ENCODE measurements around the gene CELA2B. TPM values are rescaled to one million over a fixed set of nuclear protein-coding genes. Genes with fewer than 3 reads are reported as not detected.
A peak's percentile ranks its signal among the peaks of the same experiment; 100 is the strongest.

The CELA2B gene
- total and polyA plus RNA-seq, 3 donors from 2014 or later = 2.7 to 3.7 (median 3.3) TPM

DNA sequence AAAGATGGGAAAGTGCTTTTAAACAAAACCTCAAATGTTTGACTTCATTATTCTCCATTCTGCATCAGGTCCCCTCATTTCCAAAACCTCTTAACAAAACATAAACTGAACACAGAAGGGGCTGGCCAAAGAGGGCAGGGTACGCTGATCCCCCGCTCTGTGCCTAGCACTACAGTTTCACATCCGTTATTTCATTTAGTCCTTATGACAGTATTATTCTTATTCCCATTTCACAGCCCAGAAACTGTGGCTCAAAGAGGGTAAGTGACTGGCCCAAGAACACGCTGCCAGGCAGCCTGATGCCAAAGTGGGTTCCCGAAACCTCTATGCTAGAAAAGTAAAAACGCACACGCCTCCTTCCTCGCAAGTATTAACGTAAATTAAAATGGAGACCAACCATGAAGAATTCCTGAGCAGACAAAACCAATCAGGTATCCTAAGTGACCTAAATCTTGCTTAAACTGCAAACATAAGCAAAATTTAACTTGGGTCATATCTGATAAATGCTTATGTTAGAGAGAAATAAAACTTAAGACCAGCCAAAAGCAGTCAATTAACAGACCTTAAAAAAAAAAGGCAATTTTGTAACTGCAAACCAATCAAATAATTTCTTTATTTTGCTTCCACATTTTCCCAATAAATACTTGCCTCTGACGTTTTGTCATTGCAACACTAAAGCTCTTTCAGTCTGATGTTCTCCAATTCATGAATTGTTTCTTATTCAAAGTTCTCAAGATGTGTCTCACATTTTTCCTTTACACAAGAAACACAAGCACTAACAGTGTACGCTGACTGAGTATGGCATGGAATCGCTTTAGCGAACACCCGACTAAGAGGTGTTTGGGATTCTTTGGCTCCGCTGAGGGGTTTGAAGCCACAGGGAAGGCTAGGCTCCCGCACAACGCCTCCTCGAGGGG is 47.5 kb downstream of the CELA2B start:
- Histone ChIP-seq H3K27ac (peak overlapping the region; percentile 98), H3K36me3 (ENCODE audit: low read depth, missing control alignments) (no peaks in the 10 kb centered on the region), H3K4me3 (peak overlapping the region; percentile 74 to 84), H3K4me1 (peaks cover 31% of the 10 kb centered on the region), H3K9me3 (no peaks in the 10 kb centered on the region), H3K27me3 (no peaks in the 10 kb centered on the region)
- TF ChIP-seq POLR2A (IDR thresholded peaks at IDR 0.05) = no peak
- TF ChIP-seq, protein P1, sequence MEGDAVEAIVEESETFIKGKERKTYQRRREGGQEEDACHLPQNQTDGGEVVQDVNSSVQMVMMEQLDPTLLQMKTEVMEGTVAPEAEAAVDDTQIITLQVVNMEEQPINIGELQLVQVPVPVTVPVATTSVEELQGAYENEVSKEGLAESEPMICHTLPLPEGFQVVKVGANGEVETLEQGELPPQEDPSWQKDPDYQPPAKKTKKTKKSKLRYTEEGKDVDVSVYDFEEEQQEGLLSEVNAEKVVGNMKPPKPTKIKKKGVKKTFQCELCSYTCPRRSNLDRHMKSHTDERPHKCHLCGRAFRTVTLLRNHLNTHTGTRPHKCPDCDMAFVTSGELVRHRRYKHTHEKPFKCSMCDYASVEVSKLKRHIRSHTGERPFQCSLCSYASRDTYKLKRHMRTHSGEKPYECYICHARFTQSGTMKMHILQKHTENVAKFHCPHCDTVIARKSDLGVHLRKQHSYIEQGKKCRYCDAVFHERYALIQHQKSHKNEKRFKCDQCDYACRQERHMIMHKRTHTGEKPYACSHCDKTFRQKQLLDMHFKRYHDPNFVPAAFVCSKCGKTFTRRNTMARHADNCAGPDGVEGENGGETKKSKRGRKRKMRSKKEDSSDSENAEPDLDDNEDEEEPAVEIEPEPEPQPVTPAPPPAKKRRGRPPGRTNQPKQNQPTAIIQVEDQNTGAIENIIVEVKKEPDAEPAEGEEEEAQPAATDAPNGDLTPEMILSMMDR (IDR thresholded peaks at IDR 0.05) = no peak
- 27 to 29% methylated on average over 18 of the region's 18 CpGs for WGBS, 2 donors
- intact Hi-C loops (cut with DNase I; ENCODE audit: low total_unique reads) = no loop called here
- no peak for DNase-seq

DNA sequence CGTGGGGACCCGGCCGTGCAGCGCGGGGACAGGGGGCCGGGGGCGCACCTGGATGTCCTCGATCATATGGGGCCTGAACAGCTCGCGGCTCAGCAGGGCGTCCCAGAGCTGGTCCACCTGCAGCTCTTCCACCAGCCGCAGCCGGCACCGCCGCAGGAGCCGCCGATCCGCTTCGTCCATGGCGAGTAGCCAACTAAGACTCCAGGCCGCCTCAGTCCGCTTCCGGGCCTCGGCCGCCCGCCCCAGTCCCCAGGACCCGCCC is 48.0 kb downstream of the CELA2B start, which contains the start of gene CASP9:
CASP9 (minus strand) TSS at position 195 of the 262 bp plus-strand sequence; CDS start at position 180, 15 bp downstream.
- Histone ChIP-seq H3K27ac (peak within 1 kb of the TSS; percentile 98), H3K4me3 (peak within 1 kb of the TSS; percentile 74 to 84), H3K4me1 (peaks cover 31% of the 10 kb centered on the region), H3K27me3 (no peaks in the 10 kb centered on the region), H3K9me3 (no peaks in the 10 kb centered on the region), H3K36me3 (ENCODE audit: low read depth, missing control alignments) (no peaks in the 10 kb centered on the region)
- DNase-seq = no peak
- intact Hi-C loops (cut with DNase I; ENCODE audit: low total_unique reads) = no loop called here
- TF ChIP-seq POLR2A (IDR thresholded peaks at IDR 0.05) = no peak
- TF ChIP-seq, protein P1 (IDR thresholded peaks at IDR 0.05) = no peak
- 1% methylated on average over 13 of the region's 27 CpGs; no CpG with 5 or more reads in 1 of the 2 donors for WGBS, 2 donors

DNA sequence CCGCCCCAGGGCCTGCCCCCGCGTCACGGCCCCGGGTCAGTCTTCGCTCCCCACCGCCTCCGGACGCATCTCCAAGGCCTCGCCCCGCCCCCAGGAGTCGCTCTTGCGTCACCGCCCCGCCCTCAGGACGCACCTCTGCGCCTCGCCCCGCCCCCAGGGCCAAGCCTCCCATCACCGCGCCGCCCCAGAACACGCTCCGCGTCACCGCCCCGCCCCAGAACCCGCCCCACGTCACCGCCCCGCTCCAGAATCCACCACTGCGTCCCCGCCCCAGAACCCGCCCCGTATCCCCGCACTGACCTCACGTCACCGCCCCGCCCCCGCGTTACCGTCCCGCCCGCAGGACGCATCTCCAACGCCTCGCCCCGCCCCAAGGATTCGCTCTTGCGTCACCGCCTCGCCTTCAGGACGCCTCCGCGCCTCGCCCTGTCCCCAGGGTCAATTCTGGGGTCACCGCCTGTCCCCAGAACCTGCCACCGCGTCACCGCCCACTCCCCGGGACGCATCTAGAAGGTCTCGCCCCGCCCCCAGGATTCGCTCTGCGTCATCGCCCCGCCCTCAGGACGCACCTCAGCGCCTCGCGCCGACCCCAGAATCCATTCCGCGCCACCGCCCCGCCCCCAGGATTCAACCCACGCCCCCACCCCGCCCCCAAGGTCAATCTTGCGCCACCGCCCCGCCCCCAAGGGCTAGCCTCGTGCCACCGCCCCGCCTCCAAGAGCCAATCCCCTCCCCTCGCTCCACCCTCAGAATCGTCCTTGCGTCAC is 48.6 kb downstream of the CELA2B start:
- intact Hi-C loops (cut with DNase I; ENCODE audit: low total_unique reads) = no loop called here
- peaks cover 31% of the 10 kb centered on the region for H3K4me1 ChIP-seq
- WGBS, 2 donors = 2% methylated on average over 22 to 63 of the region's 88 CpGs

DNA sequence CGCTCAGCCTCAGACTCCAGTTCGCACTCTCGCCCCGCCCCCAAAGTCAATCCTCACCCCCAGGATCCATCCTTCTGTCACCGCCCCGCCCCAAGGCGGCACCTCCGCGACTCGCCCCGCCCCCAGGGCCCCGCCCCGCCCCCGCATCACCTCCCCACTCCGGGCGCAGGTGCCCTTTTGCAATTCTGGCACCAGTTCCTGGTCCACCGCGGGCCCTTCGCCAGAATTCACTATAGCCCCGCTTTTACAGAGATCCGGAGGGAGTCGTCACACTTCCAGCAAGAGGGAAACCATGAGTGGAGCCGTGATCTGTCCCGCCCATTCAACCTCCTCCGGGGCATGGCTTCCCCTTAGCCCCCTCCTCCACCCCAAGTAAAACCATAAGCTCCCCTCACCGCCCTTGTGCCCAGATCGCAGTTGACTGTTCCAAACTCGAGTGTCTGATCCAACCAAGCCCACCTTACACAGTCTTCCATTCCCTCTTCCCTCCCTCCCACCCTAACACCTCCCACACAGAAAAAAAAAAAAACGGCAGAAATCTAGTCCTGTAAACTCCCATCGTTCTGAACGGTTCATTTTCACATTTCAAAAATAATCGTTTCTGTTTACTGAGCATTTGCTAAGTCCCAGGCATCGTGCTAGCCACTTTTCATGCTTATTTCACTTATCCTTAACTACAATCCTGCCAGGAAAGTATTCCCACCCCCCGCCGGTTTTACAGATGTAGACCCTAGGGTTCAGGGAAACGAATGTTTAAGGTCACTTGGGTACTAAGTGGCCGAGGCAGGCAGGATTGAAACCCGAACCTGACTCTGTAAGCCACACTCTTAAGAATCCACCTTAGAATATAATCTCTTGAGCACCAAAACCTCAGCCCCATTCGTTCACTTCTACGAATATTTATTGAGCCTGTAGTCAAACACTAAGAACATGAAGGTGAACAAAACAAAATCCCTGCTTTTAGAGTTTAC is 49.4 kb downstream of the CELA2B start:
- WGBS, 2 donors = 1 to 3% methylated on average over 29 to 39 of the region's 40 CpGs
- no peaks in the 10 kb centered on the region for H3K27me3 ChIP-seq
- intact Hi-C loops (cut with DNase I; ENCODE audit: low total_unique reads) = no loop called here
- peak overlapping the region; percentile 98 for H3K27ac ChIP-seq
- no peaks in the 10 kb centered on the region for H3K9me3 ChIP-seq
- TF ChIP-seq, protein P1 (IDR thresholded peaks at IDR 0.05) = no peak
- TF ChIP-seq POLR2A (IDR thresholded peaks at IDR 0.05) = no peak
- DNase-seq = peak; percentile 25
- peaks cover 31% of the 10 kb centered on the region for H3K4me1 ChIP-seq
- peak overlapping the region; percentile 74 to 84 for H3K4me3 ChIP-seq
- no peaks in the 10 kb centered on the region for H3K36me3 ChIP-seq (ENCODE audit: low read depth, missing control alignments)

More for the DNA sequence above, 48.6 kb downstream of the CELA2B start:
- peak; percentile 100 for DNase-seq
- Histone ChIP-seq H3K4me3 (peak overlapping the region; percentile 74 to 84), H3K9me3 (no peaks in the 10 kb centered on the region), H3K27me3 (no peaks in the 10 kb centered on the region), H3K27ac (peak overlapping the region; percentile 98), H3K36me3 (ENCODE audit: low read depth, missing control alignments) (no peaks in the 10 kb centered on the region)
- no peak for TF ChIP-seq POLR2A (IDR thresholded peaks at IDR 0.05)
- TF ChIP-seq, protein P1 (IDR thresholded peaks at IDR 0.05) = no peak
